ENCODE measurements around the gene TRANK1. TPM values are rescaled to one million over a fixed set of nuclear protein-coding genes. Genes with fewer than 3 reads are reported as not detected.

Gene TRANK1
- total RNA-seq, 1 experiment from 2014 or later: 10.5 TPM

GRCh38 chr3:36957862-36958686, 13.2 kb upstream of the TRANK1 start (continued):
- TF ChIP-seq, protein P1, sequence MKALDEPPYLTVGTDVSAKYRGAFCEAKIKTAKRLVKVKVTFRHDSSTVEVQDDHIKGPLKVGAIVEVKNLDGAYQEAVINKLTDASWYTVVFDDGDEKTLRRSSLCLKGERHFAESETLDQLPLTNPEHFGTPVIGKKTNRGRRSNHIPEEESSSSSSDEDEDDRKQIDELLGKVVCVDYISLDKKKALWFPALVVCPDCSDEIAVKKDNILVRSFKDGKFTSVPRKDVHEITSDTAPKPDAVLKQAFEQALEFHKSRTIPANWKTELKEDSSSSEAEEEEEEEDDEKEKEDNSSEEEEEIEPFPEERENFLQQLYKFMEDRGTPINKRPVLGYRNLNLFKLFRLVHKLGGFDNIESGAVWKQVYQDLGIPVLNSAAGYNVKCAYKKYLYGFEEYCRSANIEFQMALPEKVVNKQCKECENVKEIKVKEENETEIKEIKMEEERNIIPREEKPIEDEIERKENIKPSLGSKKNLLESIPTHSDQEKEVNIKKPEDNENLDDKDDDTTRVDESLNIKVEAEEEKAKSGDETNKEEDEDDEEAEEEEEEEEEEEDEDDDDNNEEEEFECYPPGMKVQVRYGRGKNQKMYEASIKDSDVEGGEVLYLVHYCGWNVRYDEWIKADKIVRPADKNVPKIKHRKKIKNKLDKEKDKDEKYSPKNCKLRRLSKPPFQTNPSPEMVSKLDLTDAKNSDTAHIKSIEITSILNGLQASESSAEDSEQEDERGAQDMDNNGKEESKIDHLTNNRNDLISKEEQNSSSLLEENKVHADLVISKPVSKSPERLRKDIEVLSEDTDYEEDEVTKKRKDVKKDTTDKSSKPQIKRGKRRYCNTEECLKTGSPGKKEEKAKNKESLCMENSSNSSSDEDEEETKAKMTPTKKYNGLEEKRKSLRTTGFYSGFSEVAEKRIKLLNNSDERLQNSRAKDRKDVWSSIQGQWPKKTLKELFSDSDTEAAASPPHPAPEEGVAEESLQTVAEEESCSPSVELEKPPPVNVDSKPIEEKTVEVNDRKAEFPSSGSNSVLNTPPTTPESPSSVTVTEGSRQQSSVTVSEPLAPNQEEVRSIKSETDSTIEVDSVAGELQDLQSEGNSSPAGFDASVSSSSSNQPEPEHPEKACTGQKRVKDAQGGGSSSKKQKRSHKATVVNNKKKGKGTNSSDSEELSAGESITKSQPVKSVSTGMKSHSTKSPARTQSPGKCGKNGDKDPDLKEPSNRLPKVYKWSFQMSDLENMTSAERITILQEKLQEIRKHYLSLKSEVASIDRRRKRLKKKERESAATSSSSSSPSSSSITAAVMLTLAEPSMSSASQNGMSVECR (CRISPR knock-in tag; IDR thresholded peaks at IDR 0.05; ENCODE audit: borderline replicate concordance): no peak
- TF ChIP-seq ZMAT4 (CRISPR knock-in tag; IDR thresholded peaks at IDR 0.05) (no peak), ETV6 (CRISPR knock-in tag; IDR thresholded peaks at IDR 0.05) (no peak), ZNF232 (CRISPR knock-in tag; IDR thresholded peaks at IDR 0.05) (no peak), MXD4 (CRISPR knock-in tag; IDR thresholded peaks at IDR 0.05; ENCODE audit: borderline replicate concordance) (no peak), OVOL2 (CRISPR knock-in tag; IDR thresholded peaks at IDR 0.05; ENCODE audit: borderline replicate concordance) (no peak), ZNF423 (CRISPR knock-in tag; IDR thresholded peaks at IDR 0.05) (no peak), CBFB (CRISPR knock-in tag; IDR thresholded peaks at IDR 0.05; ENCODE audit: low read depth) (no peak), PREB (CRISPR knock-in tag; IDR thresholded peaks at IDR 0.05; ENCODE audit: borderline replicate concordance) (no peak), NR1H2 (CRISPR knock-in tag; IDR thresholded peaks at IDR 0.05) (no peak), IRF2 (CRISPR knock-in tag; IDR thresholded peaks at IDR 0.05; ENCODE audit: borderline replicate concordance, low read depth) (no peak), ZNF317 (CRISPR knock-in tag; IDR thresholded peaks at IDR 0.05; ENCODE audit: borderline replicate concordance, low read depth) (no peak)
- TF ChIP-seq, protein P2, sequence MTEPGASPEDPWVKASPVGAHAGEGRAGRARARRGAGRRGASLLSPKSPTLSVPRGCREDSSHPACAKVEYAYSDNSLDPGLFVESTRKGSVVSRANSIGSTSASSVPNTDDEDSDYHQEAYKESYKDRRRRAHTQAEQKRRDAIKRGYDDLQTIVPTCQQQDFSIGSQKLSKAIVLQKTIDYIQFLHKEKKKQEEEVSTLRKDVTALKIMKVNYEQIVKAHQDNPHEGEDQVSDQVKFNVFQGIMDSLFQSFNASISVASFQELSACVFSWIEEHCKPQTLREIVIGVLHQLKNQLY (CRISPR knock-in tag; IDR thresholded peaks at IDR 0.05): no peak

GRCh38 chr3:36957063-36957462, 12.2 kb upstream of the TRANK1 start:
- CTCF ChIA-PET: interaction anchor here (0.7 to 6.6 kb wide), 11 partner anchors 13 to 165 kb away, joined by 3 to 103 read pairs (median 11); partner anchors contain the start of genes EPM2AIP1, MLH1 and TRANK1
- TF ChIP-seq, protein P3, sequence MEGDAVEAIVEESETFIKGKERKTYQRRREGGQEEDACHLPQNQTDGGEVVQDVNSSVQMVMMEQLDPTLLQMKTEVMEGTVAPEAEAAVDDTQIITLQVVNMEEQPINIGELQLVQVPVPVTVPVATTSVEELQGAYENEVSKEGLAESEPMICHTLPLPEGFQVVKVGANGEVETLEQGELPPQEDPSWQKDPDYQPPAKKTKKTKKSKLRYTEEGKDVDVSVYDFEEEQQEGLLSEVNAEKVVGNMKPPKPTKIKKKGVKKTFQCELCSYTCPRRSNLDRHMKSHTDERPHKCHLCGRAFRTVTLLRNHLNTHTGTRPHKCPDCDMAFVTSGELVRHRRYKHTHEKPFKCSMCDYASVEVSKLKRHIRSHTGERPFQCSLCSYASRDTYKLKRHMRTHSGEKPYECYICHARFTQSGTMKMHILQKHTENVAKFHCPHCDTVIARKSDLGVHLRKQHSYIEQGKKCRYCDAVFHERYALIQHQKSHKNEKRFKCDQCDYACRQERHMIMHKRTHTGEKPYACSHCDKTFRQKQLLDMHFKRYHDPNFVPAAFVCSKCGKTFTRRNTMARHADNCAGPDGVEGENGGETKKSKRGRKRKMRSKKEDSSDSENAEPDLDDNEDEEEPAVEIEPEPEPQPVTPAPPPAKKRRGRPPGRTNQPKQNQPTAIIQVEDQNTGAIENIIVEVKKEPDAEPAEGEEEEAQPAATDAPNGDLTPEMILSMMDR (IDR thresholded peaks at IDR 0.05): peak; percentile 26; the same call in 1 of the 2 replicates
- TF ChIP-seq, protein P4, sequence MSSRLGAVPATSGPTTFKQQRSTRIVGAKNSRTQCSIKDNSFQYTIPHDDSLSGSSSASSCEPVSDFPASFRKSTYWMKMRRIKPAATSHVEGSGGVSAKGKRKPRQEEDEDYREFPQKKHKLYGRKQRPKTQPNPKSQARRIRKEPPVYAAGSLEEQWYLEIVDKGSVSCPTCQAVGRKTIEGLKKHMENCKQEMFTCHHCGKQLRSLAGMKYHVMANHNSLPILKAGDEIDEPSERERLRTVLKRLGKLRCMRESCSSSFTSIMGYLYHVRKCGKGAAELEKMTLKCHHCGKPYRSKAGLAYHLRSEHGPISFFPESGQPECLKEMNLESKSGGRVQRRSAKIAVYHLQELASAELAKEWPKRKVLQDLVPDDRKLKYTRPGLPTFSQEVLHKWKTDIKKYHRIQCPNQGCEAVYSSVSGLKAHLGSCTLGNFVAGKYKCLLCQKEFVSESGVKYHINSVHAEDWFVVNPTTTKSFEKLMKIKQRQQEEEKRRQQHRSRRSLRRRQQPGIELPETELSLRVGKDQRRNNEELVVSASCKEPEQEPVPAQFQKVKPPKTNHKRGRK (CRISPR knock-in tag; IDR thresholded peaks at IDR 0.05; ENCODE audit: borderline replicate concordance): no peak
- no peaks in the 10 kb centered on the region for H3K36me3 Mint-ChIP-seq
- no peaks in the 10 kb centered on the region for H3K9me3 Mint-ChIP-seq
- H3K4me3 Mint-ChIP-seq: no peak overlapping the region
- POLR2A ChIA-PET: no interaction called here
- ATAC-seq: peak; percentile 81
- no peak overlapping the region for H3K27ac Mint-ChIP-seq
- no peaks in the 10 kb centered on the region for H3K27me3 Mint-ChIP-seq (ENCODE audit: low read depth)
- peaks cover 13% of the 10 kb centered on the region; the same call in 1 of the 2 replicates for H3K4me1 Mint-ChIP-seq
- DNase-seq (ENCODE audit: low spot score): peak; percentile 69

All from WTC11 (cell line).